ENCODE results near the gene ANXA8.
"Not testable (repeated sequence)": the region's sequence is repeated elsewhere in the genome, so short reads cannot be mapped to it uniquely, and the experiment has no call there.

DNA sequence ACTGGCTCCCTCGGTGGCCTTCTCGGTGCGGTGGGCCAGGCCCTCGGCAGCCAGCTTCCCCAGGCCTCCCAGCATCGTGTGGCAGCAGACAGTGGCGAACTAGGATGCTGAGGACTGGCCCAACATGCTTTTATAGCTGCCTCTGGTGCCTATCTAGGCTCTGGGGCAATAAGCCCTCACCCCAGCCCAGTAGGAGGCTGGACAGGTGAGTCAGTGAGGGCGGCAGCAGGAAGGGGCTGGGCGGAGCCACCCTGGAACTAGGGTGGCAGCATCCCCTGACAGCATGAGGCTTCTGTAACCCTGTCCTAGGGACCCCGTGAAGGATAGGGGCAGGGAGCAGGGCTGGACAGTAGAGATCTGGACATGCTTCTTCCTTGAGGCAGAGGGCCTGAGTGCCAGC is 7.7 kb upstream of the ANXA8 start, which contains the start of gene FAM25G:
- TF ChIP-seq, protein P1, sequence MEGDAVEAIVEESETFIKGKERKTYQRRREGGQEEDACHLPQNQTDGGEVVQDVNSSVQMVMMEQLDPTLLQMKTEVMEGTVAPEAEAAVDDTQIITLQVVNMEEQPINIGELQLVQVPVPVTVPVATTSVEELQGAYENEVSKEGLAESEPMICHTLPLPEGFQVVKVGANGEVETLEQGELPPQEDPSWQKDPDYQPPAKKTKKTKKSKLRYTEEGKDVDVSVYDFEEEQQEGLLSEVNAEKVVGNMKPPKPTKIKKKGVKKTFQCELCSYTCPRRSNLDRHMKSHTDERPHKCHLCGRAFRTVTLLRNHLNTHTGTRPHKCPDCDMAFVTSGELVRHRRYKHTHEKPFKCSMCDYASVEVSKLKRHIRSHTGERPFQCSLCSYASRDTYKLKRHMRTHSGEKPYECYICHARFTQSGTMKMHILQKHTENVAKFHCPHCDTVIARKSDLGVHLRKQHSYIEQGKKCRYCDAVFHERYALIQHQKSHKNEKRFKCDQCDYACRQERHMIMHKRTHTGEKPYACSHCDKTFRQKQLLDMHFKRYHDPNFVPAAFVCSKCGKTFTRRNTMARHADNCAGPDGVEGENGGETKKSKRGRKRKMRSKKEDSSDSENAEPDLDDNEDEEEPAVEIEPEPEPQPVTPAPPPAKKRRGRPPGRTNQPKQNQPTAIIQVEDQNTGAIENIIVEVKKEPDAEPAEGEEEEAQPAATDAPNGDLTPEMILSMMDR (IDR thresholded peaks at IDR 0.05; ENCODE audit: poor library complexity): not testable (repeated sequence)
- TF ChIP-seq EZH2 (IDR thresholded peaks at IDR 0.05; ENCODE audit: borderline replicate concordance): not testable (repeated sequence)
